H1 (cell line): ENCODE results near the gene DOHH. TPM values are rescaled to one million over a fixed set of nuclear protein-coding genes. Genes with fewer than 3 reads are reported as not detected.

Experiments
- CTCF ChIA-PET: fragments of 300-600 bp; sonication (Branson Sonifier 250); formaldehyde crosslinking; loops from one replicate; lab custom pipeline; 2021; ENCODE audit not compliant: partially characterized antibody; lab: Charles Lee
- POLR2A ChIA-PET: fragments of 300-600 bp; sonication (Branson Sonifier 250); formaldehyde crosslinking; loops from one replicate; lab custom pipeline; 2021; ENCODE audit warnings: inconsistent platforms; ENCODE audit not compliant: partially characterized antibody; lab: Charles Lee
- DNase-seq, 2 experiments: peaks; one replicate each; pipeline versions ENCODE4 v3.0.0 to v3.0.0-alpha.2; 2010 to 2022; ENCODE audit warnings: low spot score in 2 of 2, low read depth in 1 of 2, mixed read lengths in 1 of 2
- FAIRE-seq: peaks from 2 replicates; lab custom pipeline; 2011; peaks lifted over from hg19 to GRCh38; lab: Jason Lieb, UNC
- H2AFZ ChIP-seq: 2 replicates; pipeline ENCODE4 v1.8.1; 2012; ENCODE audit warnings: low read length, inconsistent platforms
- H2AK5ac ChIP-seq: 2 replicates; pipeline ENCODE4 v1.6.1; 2013; ENCODE audit warnings: low read depth, low read length
- H2BK120ac ChIP-seq: replicated peaks from 2 replicates; pipeline ENCODE3; 2013; ENCODE audit warnings: low read depth, low read length, inconsistent platforms
- H2BK12ac ChIP-seq: 2 replicates; pipeline ENCODE4 v1.6.1; 2013; ENCODE audit warnings: low read depth, low read length
- H2BK15ac ChIP-seq: 2 replicates; pipeline ENCODE4 v1.6.1; 2013; ENCODE audit warnings: low read length
- H2BK20ac ChIP-seq: 2 replicates; pipeline ENCODE4 v1.6.1; 2013; ENCODE audit warnings: low read length
- H2BK5ac ChIP-seq: 2 replicates; pipeline ENCODE4 v1.6.1; 2013; ENCODE audit warnings: low read depth, low read length
- H3K14ac ChIP-seq: 2 replicates; pipeline ENCODE4 v1.6.1; 2013; ENCODE audit warnings: inconsistent platforms; ENCODE audit not compliant: insufficient read length
- H3K18ac ChIP-seq: 2 replicates; pipeline ENCODE4 v1.6.1; 2013; ENCODE audit warnings: low read length; ENCODE audit errors: extremely low read depth
- H3K23ac ChIP-seq: 2 replicates; pipeline ENCODE4 v1.6.1; 2013; ENCODE audit warnings: inconsistent platforms; ENCODE audit not compliant: insufficient read length
- H3K23me2 ChIP-seq: 2 replicates; pipeline ENCODE4 v1.6.1; 2013; ENCODE audit warnings: low read depth, low read length
- H3K27ac ChIP-seq: 2 replicates; pipeline ENCODE4 v1.6.1; 2011; ENCODE audit warnings: low read depth, low read length, inconsistent platforms
- H3K27me3 ChIP-seq, 4 experiments: replicated peaks in 1 of 4; 1 replicate in 1 of 4; 2 replicates in 3 of 4; pipeline versions ENCODE4 v1.6.1 to v1.8.1; 2011 to 2013; ENCODE audit warnings: low read length in 3 of 4, mild to moderate bottlenecking in 3 of 4, inconsistent platforms in 2 of 4, mixed read lengths in 2 of 4, moderate library complexity in 1 of 4; ENCODE audit not compliant: control insufficient read depth in 3 of 4, insufficient read depth in 3 of 4; ENCODE audit errors: extremely low read depth in 1 of 4
- H3K36me3 ChIP-seq, 4 experiments: 2 replicates each; pipeline versions ENCODE4 v1.6.1 to v1.8.1; 2011 to 2013; ENCODE audit warnings: mild to moderate bottlenecking in 4 of 4, low read length in 3 of 4, moderate library complexity in 2 of 4, control low read depth in 1 of 4, inconsistent platforms in 1 of 4; ENCODE audit not compliant: insufficient read depth in 4 of 4, control insufficient read depth in 2 of 4
- H3K4ac ChIP-seq: replicated peaks from 2 replicates; pipeline ENCODE3; 2013; ENCODE audit warnings: low read length, low read depth, mixed read lengths, inconsistent platforms; ENCODE audit not compliant: insufficient read length
- H3K4me1 ChIP-seq, 4 experiments: replicated peaks in 1 of 4; 1 replicate in 1 of 4; 2 replicates in 3 of 4; pipeline versions ENCODE4 v1.6.1 to v1.8.1; 2011 to 2013; ENCODE audit warnings: low read length in 3 of 4, inconsistent platforms in 2 of 4, mixed read lengths in 1 of 4; ENCODE audit not compliant: insufficient read depth in 4 of 4, control insufficient read depth in 3 of 4
- H3K4me2 ChIP-seq, 2 experiments: 2 replicates each; pipeline versions ENCODE4 v1.6.1 to v1.8.1; 2011 to 2013; ENCODE audit warnings: low read depth in 2 of 2, low read length in 2 of 2, control low read depth in 1 of 2, inconsistent platforms in 1 of 2, mild to moderate bottlenecking in 1 of 2; ENCODE audit not compliant: insufficient read depth in 1 of 2
- H3K4me3 ChIP-seq, 4 experiments: fragments of 200-600, 300-600 bp in 1 of 4; sonication (generic), shearing (Covaris generic), sonication (Bioruptor Twin) in 1 of 4; 2 replicates each; pipeline versions ENCODE4 v1.5.1 to v1.8.1; 2011 to 2016; ENCODE audit warnings: low read length in 4 of 4, low read depth in 3 of 4, control low read depth in 2 of 4, inconsistent platforms in 2 of 4, mild to moderate bottlenecking in 2 of 4, mixed read lengths in 1 of 4, moderate library complexity in 1 of 4; ENCODE audit not compliant: insufficient read depth in 2 of 4; ENCODE audit errors: extremely low read depth in 1 of 4
- H3K56ac ChIP-seq: replicated peaks from 2 replicates; pipeline ENCODE3; 2013; ENCODE audit warnings: low read depth, mild to moderate bottlenecking, mixed read lengths, low read length, inconsistent platforms; ENCODE audit not compliant: insufficient read length
- H3K79me1 ChIP-seq: 2 replicates; pipeline ENCODE4 v1.6.1; 2013; ENCODE audit warnings: low read depth, low read length, control low read depth
- H3K79me2 ChIP-seq, 2 experiments: 2 replicates each; pipeline versions ENCODE4 v1.6.1 to v1.8.1; 2012 to 2013; ENCODE audit warnings: low read length in 2 of 2, mild to moderate bottlenecking in 2 of 2, inconsistent platforms in 1 of 2; ENCODE audit not compliant: insufficient read depth in 2 of 2, control insufficient read depth in 1 of 2
- H3K9ac ChIP-seq, 4 experiments: replicated peaks in 1 of 4; 1 replicate in 1 of 4; 2 replicates in 3 of 4; pipeline versions ENCODE4 v1.6.1 to v1.8.1; 2011 to 2013; ENCODE audit warnings: low read depth in 3 of 4, low read length in 3 of 4, control low read depth in 2 of 4, mild to moderate bottlenecking in 2 of 4, moderate library complexity in 2 of 4, inconsistent platforms in 1 of 4; ENCODE audit errors: extremely low read depth in 1 of 4
- H3K9me3 ChIP-seq, 2 experiments: 2 replicates each; pipeline versions ENCODE4 v1.6.1 to v1.8.1; 2012 to 2013; ENCODE audit warnings: mild to moderate bottlenecking in 2 of 2, moderate library complexity in 2 of 2, control low read depth in 1 of 2, inconsistent platforms in 1 of 2, low read depth in 1 of 2, low read length in 1 of 2, mixed read lengths in 1 of 2; ENCODE audit not compliant: insufficient read depth in 2 of 2
- H4K20me1 ChIP-seq, 2 experiments: replicated peaks in 1 of 2; 2 replicates each; pipeline versions ENCODE3 to v1.8.1; 2011 to 2013; ENCODE audit warnings: inconsistent platforms in 2 of 2, low read length in 2 of 2, mild to moderate bottlenecking in 1 of 2; ENCODE audit not compliant: insufficient read depth in 2 of 2, control insufficient read depth in 1 of 2
- H4K5ac ChIP-seq: 2 replicates; pipeline ENCODE4 v1.6.1; 2013; ENCODE audit warnings: low read length, low read depth, mixed read lengths, inconsistent platforms; ENCODE audit not compliant: insufficient read length
- H4K8ac ChIP-seq: 2 replicates; pipeline ENCODE4 v1.8.0; 2013; ENCODE audit warnings: mild to moderate bottlenecking, moderate library complexity, low read length, inconsistent platforms; ENCODE audit not compliant: insufficient read depth; ENCODE audit errors: extremely low read depth
- H4K91ac ChIP-seq: replicated peaks from 2 replicates; pipeline ENCODE3; 2013; ENCODE audit warnings: low read length, mixed read lengths, inconsistent platforms; ENCODE audit not compliant: insufficient read length
- BCL11A ChIP-seq, 2 experiments: IDR thresholded peaks; one replicate each; pipeline ENCODE4 v1.6.1; 2011; ENCODE audit warnings: low read depth in 2 of 2, low read length in 2 of 2, mild to moderate bottlenecking in 2 of 2
- CBX8 ChIP-seq: fragments of 300-800, 300-1000 bp; sonication (generic); IDR thresholded peaks from 2 replicates; pipeline ENCODE4 v1.7.1; 2016; ENCODE audit warnings: low read depth, low read length, borderline replicate concordance
- CHD2 ChIP-seq: IDR thresholded peaks from 2 replicates; pipeline ENCODE4 v1.6.1; 2012; ENCODE audit warnings: low read length, improper control_type of control experiment
- EGR1 ChIP-seq: IDR thresholded peaks from 2 replicates; pipeline ENCODE4 v1.6.1; 2011; ENCODE audit warnings: low read depth, low read length, borderline replicate concordance
- JUND ChIP-seq: IDR thresholded peaks from 2 replicates; pipeline ENCODE4 v1.6.1; 2011; ENCODE audit warnings: mild to moderate bottlenecking, improper control_type of control experiment, low read length
- KDM4A ChIP-seq: IDR thresholded peaks from one replicate; pipeline ENCODE4 v1.7.1; 2012; ENCODE audit warnings: low read depth, mild to moderate bottlenecking, moderate library complexity, low read length, inconsistent platforms; ENCODE audit not compliant: severe bottlenecking
- MAFK ChIP-seq: IDR thresholded peaks from 2 replicates; pipeline ENCODE4 v1.6.1; 2012; ENCODE audit warnings: low read depth, mild to moderate bottlenecking, improper control_type of control experiment, low read length
- PHF8 ChIP-seq: fragments of 200-600 bp; sonication (generic); conservative IDR thresholded peaks from 2 replicates; pipeline ENCODE4 v1.7.1; 2012; ENCODE audit warnings: low read depth, mild to moderate bottlenecking, inconsistent platforms, low read length, moderate library complexity
- POLR2A ChIP-seq, 2 experiments: IDR thresholded peaks; 1 replicate in 1 of 2; 2 replicates in 1 of 2; pipeline ENCODE4 v1.6.1; 2011; ENCODE audit warnings: low read depth in 2 of 2, low read length in 2 of 2, mild to moderate bottlenecking in 2 of 2; ENCODE audit errors: control extremely low read depth in 1 of 2
- POLR2AphosphoS5 ChIP-seq: IDR thresholded peaks from 2 replicates; pipeline ENCODE4 v1.6.1; 2011; ENCODE audit warnings: low read depth, low read length
- POU5F1 ChIP-seq: IDR thresholded peaks from 2 replicates; pipeline ENCODE4 v1.6.1; 2011; ENCODE audit warnings: low read depth, mild to moderate bottlenecking, low read length, moderate library complexity
- SP2 ChIP-seq: IDR thresholded peaks from 2 replicates; pipeline ENCODE4 v1.6.1; 2012; ENCODE audit warnings: mild to moderate bottlenecking, low read length, inconsistent platforms
- SP4 ChIP-seq: IDR thresholded peaks from 2 replicates; pipeline ENCODE4 v1.6.1; 2012; ENCODE audit warnings: low read length, inconsistent platforms
- TCF12 ChIP-seq: IDR thresholded peaks from 2 replicates; pipeline ENCODE4 v1.6.1; 2011; ENCODE audit warnings: low read depth, mild to moderate bottlenecking, low read length
- YY1 ChIP-seq: IDR thresholded peaks from 2 replicates; pipeline ENCODE4 v1.6.1; 2011; ENCODE audit warnings: low read depth, mild to moderate bottlenecking, low read length
- WGBS, 2 experiments: shearing (Covaris generic) in 1 of 2; methylation state at CpG; one replicate each; pipeline versions ENCODE4 v1.1.6 to v1.1.7; 2013 to 2015; ENCODE audit warnings: low lambda C conversion rate in 2 of 2, mixed read lengths in 2 of 2, inconsistent platforms in 1 of 2, low coverage in 1 of 2, missing lambda C conversion rate in 1 of 2; ENCODE audit not compliant: insufficient replicate concordance in 2 of 2, insufficient coverage in 1 of 2, insufficient read length in 1 of 2; ENCODE audit errors: extremely low coverage in 1 of 2, missing lambda C conversion rate in 1 of 2; 5-methylcytosine and 5-hydroxymethylcytosine counted together
- polyA plus RNA-seq, 7 experiments: library from polyadenylated mRNA; depleted of rRNA in 3 of 7; stranded (reverse) in 5 of 7; unstranded in 2 of 7; fragments of >200 nt in 5 of 7; fragments of 200-250 nt in 2 of 7; gene quantifications; 1 replicate in 5 of 7; 2 replicates in 1 of 7; 4 replicates in 1 of 7; pipeline versions ENCODE4 v1.2.1 to v1.2.3, GENCODE V29; 2011 to 2013; ENCODE audit warnings: missing spikeins in 2 of 7, mixed read lengths in 2 of 7
- total RNA-seq: library from RNA; stranded (reverse); fragmentation: NEBNext Ultra II Directional; extraction: Animal tissue kit (Norgen Biotek cat#: 25700); gene quantifications from 2 replicates; pipeline ENCODE4 v1.2.1, GENCODE V29; 2021

DOHH gene
- total and polyA plus RNA-seq, 2 of the 8 experiments (the other 6 are each of a cell fraction or from before 2014, with no cell fraction given), result 7.3 to 17.7 TPM

DNA sequence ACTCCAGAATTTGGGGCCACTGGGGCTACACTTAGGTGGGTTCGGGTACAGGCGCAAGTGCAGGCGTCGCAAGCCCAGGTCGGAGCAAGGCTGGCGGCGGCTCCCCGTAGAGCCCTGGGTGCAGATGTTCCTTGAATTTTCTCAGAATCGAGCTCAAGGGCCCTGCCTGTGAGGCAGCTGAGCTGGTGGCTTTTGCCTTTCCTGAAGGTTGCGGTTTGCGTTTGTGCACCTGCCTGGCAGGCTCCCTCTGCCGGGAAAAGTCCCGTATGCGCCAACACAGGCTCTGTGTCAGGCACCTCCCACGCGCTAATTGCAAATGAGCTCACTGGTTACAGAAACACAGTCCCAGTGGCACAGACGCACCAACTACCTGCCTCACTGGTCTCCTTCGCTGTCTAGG is 5.9 kb downstream of the DOHH start:
- Histone ChIP-seq H3K9ac (no peak overlapping the region), H3K27ac (no peak overlapping the region), H2BK12ac (no peak overlapping the region), H3K9me3 (no peaks in the 10 kb centered on the region), H3K4me2 (no peak overlapping the region), H3K79me1 (no peaks in the 10 kb centered on the region; the same call in none of the 2 replicates), H4K20me1 (peaks cover 1 to 8% of the 10 kb centered on the region in 2 experiments), H3K4me3 (no peak overlapping the region), H3K36me3 (peaks cover 4 to 30% (median 16%) of the 10 kb centered on the region in 4 experiments; a peak in 7 of 8 replicates), H4K91ac (no peak overlapping the region), H3K4me1 (no peaks in the 10 kb centered on the region; a peak in 1 of 7 replicates), H2BK20ac (no peak overlapping the region), H2BK120ac (no peak overlapping the region), H3K27me3 (no peaks in the 10 kb centered on the region), H3K14ac (no peak overlapping the region), H2AK5ac (no peak overlapping the region), H2BK5ac (no peak overlapping the region; the same call in 1 of the 2 replicates), H3K56ac (no peak overlapping the region), H2BK15ac (no peak overlapping the region), H3K23me2 (peaks cover under 1% of the 10 kb centered on the region; the same call in 1 of the 2 replicates), H2AFZ (no peak overlapping the region), H4K8ac (no peak overlapping the region; the same call in 1 of the 2 replicates), H4K5ac (no peak overlapping the region), H3K79me2 (peaks cover 0 to 22% of the 10 kb centered on the region in 2 experiments; a peak in 2 of 4 replicates), H3K23ac (no peak overlapping the region), H3K4ac (no peak overlapping the region), H3K18ac (no peak overlapping the region)
- FAIRE-seq (no peak), DNase-seq (no peak)
- ChIA-PET POLR2A (interaction anchor here (0.7 to 2.2 kb wide), 6 partner anchors 9 to 203 kb away, joined by 3 to 10 read pairs (median 7); partner anchors contain the start of gene SMIM44), CTCF (interaction anchor here (0.6 to 2.5 kb wide), 4 partner anchors 8 to 242 kb away, joined by 3 to 30 read pairs (median 3); partner anchors contain the start of gene SMIM44)
- 96% methylated on average over 18 of the region's 18 CpGs; no CpG with 5 or more reads in 1 of the 2 experiments for WGBS, 2 experiments
- TF ChIP-seq PHF8 (no peak), POU5F1 (no peak), BCL11A (IDR thresholded peaks at IDR 0.05; ENCODE audit: low read depth in 2 of 2, low read length in 2 of 2) (no peak), CBX8 (no peak), MAFK (no peak), POLR2A (IDR thresholded peaks at IDR 0.05; ENCODE audit: control extremely low read depth in 1 of 2, low read depth in 2 of 2, low read length in 2 of 2) (no peak), SP2 (no peak), JUND (no peak), KDM4A (no peak), TCF12 (no peak), YY1 (no peak), POLR2AphosphoS5 (no peak), EGR1 (no peak), CHD2 (no peak), SP4 (no peak)
